Activated CD4-positive, alpha-beta memory T cell treated with anti-CD3 and anti-CD28 coated beads for 36 hours (primary cell): ENCODE data around the gene TAF4B. TPM values are rescaled to one million over a fixed set of nuclear protein-coding genes. Genes with fewer than 3 reads are reported as not detected.
"Not testable (repeated sequence)": the region's sequence is repeated elsewhere in the genome, so short reads cannot be mapped to it uniquely, and the experiment has no call there.

Experiments
- CTCF ChIA-PET: fragments of 350-600 bp; sonication (Branson Sonifier 250); formaldehyde crosslinking; loops from one replicate; lab custom pipeline; 2021; ENCODE audit warnings: antibody characterized with exemption, inconsistent platforms; lab: Charles Lee
- POLR2A ChIA-PET: fragments of 350-600 bp; sonication (Branson Sonifier 250); formaldehyde crosslinking; loops from one replicate; lab custom pipeline; 2021; ENCODE audit warnings: antibody characterized with exemption; lab: Charles Lee
- DNase-seq: peaks from one replicate; pipeline ENCODE4 v3.0.0-alpha.2; 2020
- H3K27ac Mint-ChIP-seq: one replicate; pipeline ENCODE4 v1.8.0; 2021; ENCODE audit warnings: mixed read lengths
- H3K27me3 Mint-ChIP-seq: one replicate; pipeline ENCODE4 v1.8.0; 2021; ENCODE audit warnings: mixed read lengths
- H3K36me3 Mint-ChIP-seq: one replicate; pipeline ENCODE4 v1.8.0; 2021; ENCODE audit warnings: mixed read lengths
- H3K4me1 Mint-ChIP-seq: one replicate; pipeline ENCODE4 v1.8.0; 2021; ENCODE audit warnings: low read depth, mixed read lengths
- H3K4me3 Mint-ChIP-seq: one replicate; pipeline ENCODE4 v1.8.0; 2021; ENCODE audit warnings: mild to moderate bottlenecking, mixed read lengths
- H3K9me3 Mint-ChIP-seq: one replicate; pipeline ENCODE4 v1.8.0; 2021; ENCODE audit warnings: mixed read lengths
- intact Hi-C: fragments of 100-400 bp; cut with micrococcal nuclease; formaldehyde crosslinking; loops from one replicate; pipeline ENCODE4 v1.15.1; 2023
- total RNA-seq, 2 experiments: library from RNA; stranded (reverse); gene quantifications; one replicate each; pipeline ENCODE4 v1.2.3, GENCODE V29; 2021

TAF4B gene
- total RNA-seq, 2 experiments from 2014 or later: 12.5 to 12.7 TPM

DNA sequence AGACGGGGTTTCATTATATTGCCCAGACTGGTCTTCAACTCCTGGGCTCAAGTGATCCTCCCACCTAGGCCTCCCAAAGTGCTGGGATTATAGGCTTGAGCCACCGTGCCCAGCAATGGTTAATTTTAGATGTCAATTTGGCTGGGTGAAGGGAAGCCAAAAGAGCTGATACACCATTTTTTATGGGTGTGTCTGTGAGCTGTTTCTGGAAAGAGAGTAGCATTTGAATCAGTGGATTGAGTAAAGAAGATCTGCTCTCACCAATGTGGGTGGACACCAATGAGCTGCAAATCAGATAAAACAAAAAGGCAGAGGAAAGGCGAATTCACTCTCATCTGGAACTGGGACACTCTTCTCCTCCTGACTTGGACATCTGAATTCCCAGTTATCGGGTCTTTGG, 16.1 kb upstream of the TAF4B start:
- no peaks in the 10 kb centered on the region for H3K27me3 Mint-ChIP-seq
- H3K4me1 Mint-ChIP-seq: peaks cover 12% of the 10 kb centered on the region
- DNase-seq: no peak
- ChIA-PET CTCF (interaction anchor here (1.3 to 1.5 kb wide), 2 partner anchors 29 to 122 kb away, joined by 3 read pairs; no protein-coding TSS in a partner anchor), POLR2A (no interaction called here)
- H3K9me3 Mint-ChIP-seq: no peaks in the 10 kb centered on the region
- intact Hi-C loops: no loop called here
- H3K27ac Mint-ChIP-seq: no peak overlapping the region
- H3K4me3 Mint-ChIP-seq: no peak overlapping the region
- no peaks in the 10 kb centered on the region for H3K36me3 Mint-ChIP-seq

DNA sequence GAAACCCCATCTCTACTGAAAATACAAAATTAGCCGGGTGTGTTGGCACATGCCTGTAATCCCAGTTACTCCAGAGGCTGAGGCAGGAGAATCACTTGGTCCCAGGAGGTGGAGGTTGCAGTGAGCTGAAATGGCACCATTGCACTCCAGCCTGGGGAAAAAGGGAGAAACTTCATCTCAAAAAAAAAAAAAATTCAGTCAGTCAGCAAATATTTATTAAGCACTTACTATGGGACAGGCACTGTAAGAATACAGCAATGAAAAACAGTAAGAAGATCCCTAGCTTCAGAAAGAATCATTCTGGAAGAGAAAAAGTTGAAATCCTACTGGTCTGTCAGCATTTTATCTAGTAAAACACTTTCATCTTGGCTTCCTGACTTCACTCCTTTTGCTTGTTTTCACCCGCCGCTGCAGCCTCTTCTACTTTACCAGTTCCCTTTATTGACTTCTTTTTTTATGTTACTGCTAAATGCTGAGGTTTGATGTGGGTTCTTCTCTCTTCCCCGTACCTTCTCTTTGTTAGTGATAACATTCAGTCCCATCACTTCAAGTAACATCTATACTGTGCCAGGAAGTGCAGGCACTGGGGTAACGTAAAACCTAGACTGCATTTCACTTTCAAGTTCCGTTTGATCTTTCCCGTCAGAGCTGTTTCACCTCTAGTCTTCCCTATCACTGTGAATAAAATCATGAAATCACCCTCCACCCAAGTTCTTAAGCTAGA, 10.8 kb upstream of the TAF4B start:
- intact Hi-C loops: loop anchor here (1.0 to 2.0 kb wide), 3 partner anchors 11 to 125 kb away; partner anchors contain the start of genes SS18 and TAF4B
- H3K27me3 Mint-ChIP-seq: no peaks in the 10 kb centered on the region
- no peaks in the 10 kb centered on the region for H3K36me3 Mint-ChIP-seq
- ChIA-PET CTCF (no interaction called here), POLR2A (interaction anchor here (2.3 kb wide), 1 partner anchor 11 kb away, joined by 18 read pairs; the partner anchor contains the start of gene TAF4B)
- H3K4me1 Mint-ChIP-seq: peaks cover 21% of the 10 kb centered on the region
- peak; percentile 69 for DNase-seq
- peak overlapping the region; percentile 83 for H3K27ac Mint-ChIP-seq
- peak overlapping the region; percentile 56 for H3K4me3 Mint-ChIP-seq
- no peaks in the 10 kb centered on the region for H3K9me3 Mint-ChIP-seq

DNA sequence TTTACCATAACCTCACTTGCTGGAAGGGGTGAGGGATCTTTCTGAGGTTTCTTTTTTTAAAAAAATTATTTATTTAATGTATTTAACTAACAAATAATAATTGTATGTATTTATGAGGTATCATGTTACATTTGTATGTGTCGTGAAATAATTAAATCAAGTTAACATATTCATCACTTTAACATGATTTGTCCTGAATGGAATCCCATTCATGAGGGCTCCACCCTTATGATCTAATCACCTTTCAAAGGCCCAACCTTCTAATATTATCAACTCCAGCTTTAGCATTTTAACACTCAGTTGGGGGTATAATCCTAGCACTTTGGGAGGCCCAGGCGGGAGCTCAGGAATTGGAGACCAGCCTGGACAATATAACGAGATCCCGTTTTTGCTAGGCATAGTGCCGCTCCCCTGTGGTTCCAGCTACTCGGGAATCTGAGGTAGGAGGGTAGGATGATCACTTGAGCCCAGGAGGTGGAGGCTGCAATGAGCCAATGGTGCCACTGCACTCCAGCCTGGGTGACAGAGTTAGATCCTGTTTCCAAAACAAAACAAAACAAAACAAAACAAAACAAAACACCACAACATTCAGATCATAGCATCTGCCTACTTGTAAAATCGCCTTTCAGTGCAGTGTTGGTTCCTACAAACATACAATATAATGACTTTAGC, 1.1 kb upstream of the TAF4B start:
- ChIA-PET CTCF (no interaction called here), POLR2A (interaction anchor here (3.5 kb wide), 1 partner anchor 9 kb away, joined by 18 read pairs; no protein-coding TSS in a partner anchor)
- no peak for DNase-seq
- intact Hi-C loops: loop anchor here (5.0 to 10.0 kb wide), 2 partner anchors 33 to 330 kb away; no protein-coding TSS in a partner anchor
- H3K36me3 Mint-ChIP-seq: peaks cover 1% of the 10 kb centered on the region
- H3K27ac Mint-ChIP-seq: peak overlapping the region; percentile 94
- no peaks in the 10 kb centered on the region for H3K27me3 Mint-ChIP-seq
- peak overlapping the region; percentile 90 for H3K4me3 Mint-ChIP-seq
- peaks cover 29% of the 10 kb centered on the region for H3K4me1 Mint-ChIP-seq
- no peaks in the 10 kb centered on the region for H3K9me3 Mint-ChIP-seq

DNA sequence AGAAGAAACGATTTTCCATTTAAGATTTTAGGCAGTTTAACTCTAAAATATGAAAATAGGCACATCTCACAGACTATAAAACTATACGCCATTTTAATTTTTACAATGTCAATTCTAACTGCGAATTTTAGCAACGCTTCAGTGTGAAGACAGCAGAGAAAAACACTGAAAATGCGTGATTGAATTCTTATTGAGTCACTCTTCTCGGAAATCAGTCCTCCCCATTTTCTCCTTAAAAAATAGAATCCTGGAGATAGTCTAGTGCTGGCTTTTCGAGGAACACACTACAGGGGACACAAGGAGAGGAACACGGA, 373 bp upstream of the TAF4B start:
- POLR2A ChIA-PET: interaction anchor here (3.5 kb wide), 1 partner anchor 10 kb away, joined by 18 read pairs; no protein-coding TSS in a partner anchor
- H3K36me3 Mint-ChIP-seq: peaks cover 6% of the 10 kb centered on the region
- intact Hi-C loops: loop anchor here (1.0 to 10.0 kb wide), 4 partner anchors 11 to 329 kb away; partner anchors contain the start of gene SS18
- CTCF ChIA-PET: no interaction called here
- H3K4me3 Mint-ChIP-seq: peak overlapping the region; percentile 90
- DNase-seq: no peak
- H3K4me1 Mint-ChIP-seq: peaks cover 35% of the 10 kb centered on the region
- no peaks in the 10 kb centered on the region for H3K27me3 Mint-ChIP-seq
- H3K9me3 Mint-ChIP-seq: no peaks in the 10 kb centered on the region
- H3K27ac Mint-ChIP-seq: peak overlapping the region; percentile 94

DNA sequence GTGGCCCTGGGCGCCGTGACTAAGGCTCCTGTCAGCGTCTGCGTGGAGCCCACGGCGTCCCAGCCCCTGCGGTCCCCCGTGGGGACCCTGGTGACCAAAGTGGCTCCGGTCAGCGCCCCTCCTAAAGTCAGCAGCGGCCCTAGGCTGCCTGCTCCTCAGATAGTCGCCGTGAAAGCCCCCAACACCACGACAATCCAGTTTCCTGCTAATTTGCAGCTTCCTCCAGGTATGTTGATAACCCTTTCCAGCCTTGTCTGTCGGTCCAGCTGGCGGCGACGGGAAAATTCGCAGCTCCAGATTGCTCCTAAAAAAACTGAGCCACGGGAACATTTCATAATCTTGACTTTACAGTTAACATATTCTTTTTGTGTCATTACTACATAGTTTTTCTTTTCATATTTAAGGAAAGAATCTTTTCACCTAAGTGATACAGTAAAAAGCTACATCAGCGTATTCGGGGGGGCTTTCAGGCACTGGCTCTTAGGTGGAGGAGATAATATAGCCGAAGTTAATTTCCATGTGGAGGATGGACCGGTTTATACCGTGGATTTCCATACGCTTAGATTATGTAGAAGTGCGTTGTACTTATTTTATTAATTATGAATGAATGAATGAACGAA, 916 bp downstream of the TAF4B start:
- Mint-ChIP-seq H3K27ac (peak overlapping the region; percentile 81), H3K4me3 (peak overlapping the region; percentile 90)
- intact Hi-C loops: loop anchor here (5.0 to 10.0 kb wide), 2 partner anchors 35 to 328 kb away; no protein-coding TSS in a partner anchor

DNA sequence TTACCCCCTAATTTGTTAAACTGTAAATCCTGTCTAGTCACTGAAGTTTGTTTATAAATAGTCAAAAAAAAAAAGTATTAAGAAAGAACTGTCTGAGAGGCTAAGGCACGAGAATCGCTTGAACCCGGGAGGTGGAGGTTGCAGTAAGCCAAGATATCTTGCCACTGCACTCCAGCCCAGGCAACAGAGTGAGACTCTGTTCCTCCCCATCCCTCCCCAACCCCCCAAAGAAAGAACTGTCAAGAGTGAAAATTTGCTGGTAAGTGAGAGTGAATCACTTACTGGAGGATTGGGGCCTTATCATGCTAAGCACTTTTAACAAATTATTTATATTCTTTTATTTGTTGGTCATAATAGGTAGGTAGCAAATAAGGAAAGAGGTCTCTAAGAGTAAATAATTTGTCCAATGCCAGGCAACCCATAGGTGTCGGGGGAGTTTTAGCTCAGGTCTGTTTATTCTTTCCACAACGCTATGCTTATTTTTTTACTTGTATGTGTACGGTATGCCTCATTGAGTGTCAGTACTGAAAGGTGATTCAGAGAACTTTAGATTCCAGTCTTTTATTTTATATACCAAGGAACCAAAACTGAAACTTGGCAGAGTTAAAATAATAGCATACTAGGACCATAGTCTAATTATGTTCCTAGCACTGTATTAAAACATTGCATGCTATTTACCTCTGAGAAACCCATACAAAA, 2.5 kb downstream of the TAF4B start:
- Mint-ChIP-seq H3K27me3 (no peaks in the 10 kb centered on the region), H3K9me3 (no peaks in the 10 kb centered on the region), H3K4me1 (peaks cover 45% of the 10 kb centered on the region), H3K4me3 (peak overlapping the region; percentile 90), H3K27ac (no peak overlapping the region), H3K36me3 (peaks cover 9% of the 10 kb centered on the region)
- DNase-seq: no peak
- ChIA-PET CTCF (interaction anchor here (1.6 kb wide), 1 partner anchor 155 kb away, joined by 3 read pairs; no protein-coding TSS in a partner anchor), POLR2A (no interaction called here)
- intact Hi-C loops: loop anchor here (5.0 to 10.0 kb wide), 2 partner anchors 36 to 326 kb away; no protein-coding TSS in a partner anchor

More for the DNA sequence above, 916 bp downstream of the TAF4B start:
- ChIA-PET POLR2A (interaction anchor here (3.5 kb wide), 1 partner anchor 11 kb away, joined by 18 read pairs; no protein-coding TSS in a partner anchor), CTCF (no interaction called here)
- DNase-seq: no peak
- H3K9me3 Mint-ChIP-seq: no peaks in the 10 kb centered on the region
- peaks cover 37% of the 10 kb centered on the region for H3K4me1 Mint-ChIP-seq
- H3K27me3 Mint-ChIP-seq: no peaks in the 10 kb centered on the region
- H3K36me3 Mint-ChIP-seq: peaks cover 9% of the 10 kb centered on the region

DNA sequence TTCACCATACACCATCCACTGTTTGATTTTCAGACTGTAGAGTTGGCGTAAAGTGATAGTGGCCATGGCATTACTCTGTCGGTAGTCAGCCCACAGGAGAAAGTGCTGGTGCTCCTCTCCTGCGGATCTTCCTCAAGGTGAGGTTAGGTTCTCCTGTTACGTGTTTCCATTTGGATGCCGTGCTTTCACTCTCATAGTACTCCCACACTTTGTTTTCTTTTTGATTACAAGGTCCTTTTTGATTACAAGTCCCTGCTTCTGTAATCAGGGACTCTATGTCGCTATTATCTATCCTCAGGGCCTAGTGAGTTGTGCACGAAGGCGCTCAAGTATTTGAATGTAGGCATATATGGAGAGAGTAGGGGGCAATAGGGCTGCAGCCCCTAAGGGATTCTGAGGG, 4.3 kb downstream of the TAF4B start:
- peaks cover 9% of the 10 kb centered on the region for H3K36me3 Mint-ChIP-seq
- POLR2A ChIA-PET: no interaction called here

DNA sequence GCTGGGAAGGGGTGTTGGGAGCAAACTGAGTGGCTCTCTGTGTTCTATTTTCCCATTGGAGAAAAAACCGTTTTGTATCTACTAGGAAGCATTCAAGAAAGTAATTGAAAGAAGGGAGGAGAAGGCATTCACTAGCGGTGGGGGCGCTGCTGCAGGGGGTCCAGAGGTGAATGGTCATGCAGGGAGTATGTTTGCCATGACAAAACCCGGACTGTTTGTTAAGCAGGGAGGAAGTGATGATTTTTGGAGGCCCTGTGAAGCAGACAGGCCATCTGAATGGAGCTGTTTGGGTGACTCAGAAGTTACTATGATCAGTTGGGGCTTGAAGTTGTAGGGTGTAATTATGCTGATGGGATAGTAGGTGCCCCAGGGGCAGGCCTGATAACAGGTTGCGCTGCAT, 7.0 kb downstream of the TAF4B start:
- POLR2A ChIA-PET: no interaction called here

More for the DNA sequence above, 4.3 kb downstream of the TAF4B start:
- intact Hi-C loops: no loop called here
- DNase-seq: no peak
- Mint-ChIP-seq H3K27me3 (no peaks in the 10 kb centered on the region), H3K9me3 (no peaks in the 10 kb centered on the region), H3K4me3 (no peak overlapping the region), H3K27ac (no peak overlapping the region), H3K4me1 (peaks cover 46% of the 10 kb centered on the region)
- CTCF ChIA-PET: no interaction called here

DNA sequence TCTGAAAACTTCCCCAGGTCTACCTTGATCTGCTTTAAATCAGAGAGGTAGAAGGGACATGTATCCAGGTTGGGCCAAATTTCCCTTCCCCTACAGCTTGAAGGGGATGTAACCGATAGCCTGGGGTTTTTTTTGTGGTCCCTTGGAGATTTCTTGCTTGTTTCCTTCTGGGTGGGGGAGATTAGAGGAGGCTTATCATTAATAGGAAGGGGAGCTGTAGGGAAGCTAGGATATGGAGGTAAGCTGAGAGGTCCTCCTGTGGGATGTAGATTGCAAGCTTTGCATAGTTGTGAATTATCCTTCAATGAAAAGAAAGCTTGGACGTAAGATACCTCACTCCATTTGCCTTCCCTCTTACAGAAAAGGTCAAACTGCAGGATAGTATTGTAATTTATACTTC, 11.1 kb downstream of the TAF4B start:
- DNase-seq, H3K27me3 Mint-ChIP-seq, H3K4me3 Mint-ChIP-seq, H3K27ac Mint-ChIP-seq, CTCF ChIA-PET, POLR2A ChIA-PET, intact Hi-C loops: not testable (repeated sequence)
- Mint-ChIP-seq H3K4me1 (peaks cover 19% of the 10 kb centered on the region), H3K36me3 (peaks cover 16% of the 10 kb centered on the region), H3K9me3 (peaks cover 19% of the 10 kb centered on the region)

More for the DNA sequence above, 7.0 kb downstream of the TAF4B start:
- H3K9me3 Mint-ChIP-seq: no peaks in the 10 kb centered on the region
- CTCF ChIA-PET: no interaction called here
- H3K27ac Mint-ChIP-seq: no peak overlapping the region
- peaks cover 11% of the 10 kb centered on the region for H3K36me3 Mint-ChIP-seq
- no peaks in the 10 kb centered on the region for H3K27me3 Mint-ChIP-seq
- intact Hi-C loops: no loop called here
- H3K4me1 Mint-ChIP-seq: peaks cover 36% of the 10 kb centered on the region
- no peak overlapping the region for H3K4me3 Mint-ChIP-seq
- DNase-seq: no peak

DNA sequence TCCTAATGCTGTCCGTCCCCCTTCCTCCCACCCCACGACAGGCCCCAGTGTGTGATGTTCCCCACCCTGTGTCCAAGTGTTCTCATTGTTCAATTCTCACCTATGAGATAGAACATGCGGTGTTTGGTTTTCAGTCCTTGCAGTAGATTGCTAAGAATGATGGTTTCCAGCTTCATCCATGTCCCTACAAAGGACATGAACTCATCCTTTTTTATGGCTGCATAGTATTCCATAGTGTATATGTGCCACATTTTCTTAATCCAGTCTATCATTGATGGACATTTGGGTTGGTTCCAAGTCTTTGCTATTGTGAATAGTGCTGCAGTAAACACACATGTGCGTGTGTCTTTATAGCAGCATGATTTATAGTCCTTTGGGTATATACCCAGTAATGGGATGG, 12.5 kb downstream of the TAF4B start:
- H3K27ac Mint-ChIP-seq, H3K4me3 Mint-ChIP-seq, H3K27me3 Mint-ChIP-seq, intact Hi-C loops, CTCF ChIA-PET, DNase-seq, POLR2A ChIA-PET: not testable (repeated sequence)
- H3K4me1 Mint-ChIP-seq: peaks cover 15% of the 10 kb centered on the region
- peaks cover 25% of the 10 kb centered on the region for H3K36me3 Mint-ChIP-seq
- peaks cover 30% of the 10 kb centered on the region for H3K9me3 Mint-ChIP-seq

DNA sequence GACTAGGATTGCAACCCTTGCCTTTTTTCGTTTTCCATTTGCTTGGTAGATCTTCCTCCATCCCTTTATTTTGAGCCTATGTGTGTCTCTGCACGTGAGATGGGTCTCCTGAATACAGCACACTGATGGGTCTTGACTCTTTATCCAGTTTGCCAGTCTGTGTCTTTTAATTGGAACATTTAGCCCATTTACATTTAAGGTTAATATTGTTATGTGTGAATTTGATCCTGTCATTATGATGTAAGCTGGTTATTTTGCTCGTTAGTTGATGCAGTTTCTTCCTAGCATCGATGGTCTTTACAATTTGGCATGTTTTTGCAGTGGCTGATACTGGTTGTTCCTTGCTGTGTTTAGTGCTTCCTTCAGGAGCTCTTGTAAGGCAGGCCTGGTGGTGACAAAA, 16.1 kb downstream of the TAF4B start:
- H3K4me3 Mint-ChIP-seq, DNase-seq, H3K27ac Mint-ChIP-seq, intact Hi-C loops, CTCF ChIA-PET, POLR2A ChIA-PET, H3K4me1 Mint-ChIP-seq, H3K27me3 Mint-ChIP-seq: not testable (repeated sequence)
- H3K9me3 Mint-ChIP-seq: peaks cover 41% of the 10 kb centered on the region
- peaks cover 33% of the 10 kb centered on the region for H3K36me3 Mint-ChIP-seq
